Neuronal stem cell (in vitro differentiated cells): Measurements from ENCODE around the gene DENND2A.

Experiments used
- DNase-seq: peaks from one replicate; pipeline ENCODE4 v3.0.0-alpha.2; 2013; ENCODE audit warnings: low spot score
- H2AFZ ChIP-seq: one replicate; pipeline ENCODE4 v1.6.1; 2013; ENCODE audit warnings: mild to moderate bottlenecking, low read length, inconsistent platforms
- H2AK5ac ChIP-seq: 2 replicates; pipeline ENCODE4 v1.6.1; 2013; ENCODE audit warnings: low read depth, mild to moderate bottlenecking, inconsistent platforms, low read length, moderate library complexity, mixed read lengths
- H2BK120ac ChIP-seq: 2 replicates; pipeline ENCODE4 v1.6.1; 2013; ENCODE audit warnings: low read depth, mild to moderate bottlenecking, inconsistent platforms, low read length, moderate library complexity, mixed read lengths
- H2BK12ac ChIP-seq: one replicate; pipeline ENCODE4 v1.6.1; 2013; ENCODE audit warnings: low read length, inconsistent platforms
- H2BK15ac ChIP-seq: 2 replicates; pipeline ENCODE4 v1.6.1; 2013; ENCODE audit warnings: mild to moderate bottlenecking, low read length, inconsistent platforms, mixed read lengths
- H2BK5ac ChIP-seq: one replicate; pipeline ENCODE4 v1.6.1; 2013; ENCODE audit warnings: inconsistent platforms, mild to moderate bottlenecking, low read length, moderate library complexity
- H3K14ac ChIP-seq: one replicate; pipeline ENCODE4 v1.6.1; 2013; ENCODE audit warnings: low read length, inconsistent platforms
- H3K18ac ChIP-seq: 2 replicates; pipeline ENCODE4 v1.6.1; 2013; ENCODE audit warnings: low read length, inconsistent platforms
- H3K23ac ChIP-seq: 2 replicates; pipeline ENCODE4 v1.6.1; 2013; ENCODE audit warnings: low read depth, mild to moderate bottlenecking, mixed read lengths, low read length, inconsistent platforms; ENCODE audit not compliant: poor library complexity
- H3K27ac ChIP-seq: replicated peaks from 3 replicates; pipeline ENCODE4 v1.5.1; 2013; ENCODE audit warnings: low read length, inconsistent platforms
- H3K27me3 ChIP-seq, 3 experiments: 2 replicates each; pipeline ENCODE4 v1.6.1; 2013; ENCODE audit warnings: low read length in 3 of 3, mild to moderate bottlenecking in 2 of 3, inconsistent platforms in 1 of 3, low read depth in 1 of 3, mixed read lengths in 1 of 3, moderate library complexity in 1 of 3; ENCODE audit not compliant: control insufficient read depth in 3 of 3, insufficient read depth in 3 of 3
- H3K36me3 ChIP-seq, 2 donors: replicated peaks in 1 of 2; 2 replicates each; pipeline ENCODE4 v1.6.1; 2013; ENCODE audit warnings: low read length in 2 of 2; ENCODE audit not compliant: control insufficient read depth in 2 of 2, insufficient read depth in 2 of 2
- H3K4ac ChIP-seq: 2 replicates; pipeline ENCODE4 v1.6.1; 2013; ENCODE audit warnings: inconsistent platforms, mild to moderate bottlenecking, low read length, moderate library complexity
- H3K4me1 ChIP-seq, 2 donors: 1 replicate in 1 of 2; 2 replicates in 1 of 2; pipeline ENCODE4 v1.6.1; 2013; ENCODE audit warnings: low read length in 2 of 2, low read depth in 1 of 2; ENCODE audit not compliant: control insufficient read depth in 2 of 2, insufficient read depth in 1 of 2
- H3K4me2 ChIP-seq: one replicate; pipeline ENCODE4 v1.6.1; 2013; ENCODE audit warnings: mild to moderate bottlenecking, low read length, inconsistent platforms; ENCODE audit not compliant: insufficient read depth, poor library complexity, severe bottlenecking
- H3K4me3 ChIP-seq, 2 donors: 2 replicates each; pipeline ENCODE4 v1.5.1; 2013; ENCODE audit warnings: low read length in 2 of 2, mild to moderate bottlenecking in 2 of 2, inconsistent platforms in 1 of 2, moderate library complexity in 1 of 2
- H3K79me1 ChIP-seq: one replicate; pipeline ENCODE4 v1.6.1; 2013; ENCODE audit warnings: low read depth, mild to moderate bottlenecking, inconsistent platforms, low read length, moderate library complexity
- H3K9ac ChIP-seq: one replicate; pipeline ENCODE4 v1.6.1; 2013; ENCODE audit warnings: mild to moderate bottlenecking, low read depth, low read length, inconsistent platforms; ENCODE audit not compliant: poor library complexity
- H3K9me3 ChIP-seq, 2 donors: replicated peaks in 1 of 2; 2 replicates each; pipeline versions ENCODE3 to v1.6.1; 2013; ENCODE audit warnings: low read length in 2 of 2, mild to moderate bottlenecking in 2 of 2, inconsistent platforms in 1 of 2, low read depth in 1 of 2, mixed read lengths in 1 of 2, moderate library complexity in 1 of 2; ENCODE audit not compliant: control insufficient read depth in 2 of 2, insufficient read depth in 1 of 2
- H4K8ac ChIP-seq: one replicate; pipeline ENCODE4 v1.6.1; 2013; ENCODE audit warnings: low read depth, mild to moderate bottlenecking, inconsistent platforms, low read length, moderate library complexity
- H4K91ac ChIP-seq: one replicate; pipeline ENCODE4 v1.6.1; 2013; ENCODE audit warnings: low read length, low read depth, mild to moderate bottlenecking, inconsistent platforms; ENCODE audit not compliant: poor library complexity
- WGBS, 2 donors: extraction: QIAGEN DNeasy Blood & Tissue Kit; methylation state at CpG; one replicate each; pipeline ENCODE4 v1.1.7; 2013; ENCODE audit warnings: missing lambda C conversion rate in 2 of 2, mixed read lengths in 1 of 2; ENCODE audit not compliant: insufficient read length in 2 of 2, insufficient replicate concordance in 1 of 2; ENCODE audit errors: extremely low coverage in 2 of 2; 5-methylcytosine and 5-hydroxymethylcytosine counted together

Gene DENND2A

DNA sequence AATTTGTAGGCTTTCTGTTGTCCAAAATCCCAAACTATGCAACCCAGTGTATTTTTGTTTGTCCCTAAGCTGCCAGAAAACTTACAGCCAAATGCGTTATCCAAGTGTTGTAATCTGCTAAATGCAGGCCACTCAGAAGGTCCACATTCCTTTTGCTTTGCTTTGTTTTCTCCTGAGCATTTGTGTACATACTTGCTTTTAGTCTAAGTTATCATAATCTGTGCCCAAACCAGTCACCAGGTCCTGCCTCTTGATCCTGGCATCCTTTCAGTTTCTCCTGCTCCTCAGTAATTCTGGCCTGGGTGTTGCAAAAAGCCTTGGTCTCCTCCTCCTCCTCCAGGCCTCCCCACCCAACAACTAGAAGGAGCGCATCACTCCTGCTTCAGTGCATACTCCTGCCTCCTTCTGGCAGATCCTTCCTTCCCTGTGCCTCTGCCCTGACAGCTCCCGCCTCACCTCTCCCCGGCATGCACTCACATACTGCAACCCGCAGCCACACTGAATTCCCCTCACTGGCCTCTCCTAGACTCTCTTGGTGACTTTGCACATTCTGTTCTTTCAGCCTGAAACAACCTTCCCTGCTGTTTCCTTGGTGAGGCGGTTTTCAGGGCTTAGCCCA lies 2.3 kb downstream of the DENND2A start:
- Histone ChIP-seq H3K23ac (peak overlapping the region; percentile 9), H3K4me1 (peaks cover 34% of the 10 kb centered on the region in 2 donors), H3K18ac (no peak overlapping the region), H2BK12ac (no peak overlapping the region), H3K14ac (no peak overlapping the region), H2AFZ (no peak overlapping the region), H3K4ac (no peak overlapping the region), H3K27ac (peak overlapping the region; percentile 7), H3K9ac (no peak overlapping the region), H3K79me1 (peaks cover 5% of the 10 kb centered on the region), H2BK5ac (no peak overlapping the region), H3K4me2 (no peak overlapping the region), H3K36me3 (peaks cover 0 to 2% of the 10 kb centered on the region in 2 donors), H3K27me3 (no peaks in the 10 kb centered on the region), H2BK120ac (no peak overlapping the region), H2AK5ac (no peak overlapping the region), H3K4me3 (peak overlapping the region in 1 of 2 donors; percentile 14), H4K91ac (no peak overlapping the region), H2BK15ac (no peak overlapping the region), H4K8ac (no peak overlapping the region), H3K9me3 (no peaks in the 10 kb centered on the region)
- DNase-seq = no peak
- WGBS, 2 donors = no CpG with 5 or more reads among the region's 6 CpGs

GRCh38 chr7:140637400-140637799 lies 3.2 kb downstream of the DENND2A start:
- no peak overlapping the region for H4K91ac ChIP-seq
- H3K9me3 ChIP-seq = no peaks in the 10 kb centered on the region
- no peak overlapping the region for H3K27ac ChIP-seq
- peak overlapping the region in 1 of 2 donors; percentile 3 for H3K4me3 ChIP-seq
- H3K9ac ChIP-seq = no peak overlapping the region
- H2AK5ac ChIP-seq = no peak overlapping the region
- no peak overlapping the region for H4K8ac ChIP-seq
- H3K36me3 ChIP-seq = peaks cover 0 to 2% of the 10 kb centered on the region in 2 donors
- no peak for DNase-seq
- no peak overlapping the region for H3K23ac ChIP-seq
- no peak overlapping the region for H3K4ac ChIP-seq
- H2BK12ac ChIP-seq = no peak overlapping the region
- no peak overlapping the region for H2BK15ac ChIP-seq
- peaks cover 34% of the 10 kb centered on the region in 2 donors for H3K4me1 ChIP-seq
- H3K4me2 ChIP-seq = no peak overlapping the region
- no peak overlapping the region for H2AFZ ChIP-seq
- H3K27me3 ChIP-seq = no peaks in the 10 kb centered on the region
- peaks cover 5% of the 10 kb centered on the region for H3K79me1 ChIP-seq
- no peak overlapping the region for H3K14ac ChIP-seq
- no peak overlapping the region for H2BK5ac ChIP-seq
- no peak overlapping the region for H3K18ac ChIP-seq
- no peak overlapping the region for H2BK120ac ChIP-seq
- no CpG with 5 or more reads among the region's 3 CpGs for WGBS, 2 donors

- Histone ChIP-seq H3K36me3 (peaks cover 2 to 3% of the 10 kb centered on the region in 2 donors), H2AFZ (no peak overlapping the region), H3K4ac (no peak overlapping the region), H3K27me3 (no peaks in the 10 kb centered on the region), H4K91ac (no peak overlapping the region), H3K4me1 (peaks cover 27% of the 10 kb centered on the region in 2 donors), H3K14ac (no peak overlapping the region), H2BK120ac (no peak overlapping the region), H3K4me2 (no peak overlapping the region), H3K9me3 (no peaks in the 10 kb centered on the region), H3K23ac (no peak overlapping the region), H3K4me3 (no peak overlapping the region), H2BK15ac (no peak overlapping the region), H3K18ac (no peak overlapping the region), H3K79me1 (peaks cover 5% of the 10 kb centered on the region), H4K8ac (no peak overlapping the region), H2BK12ac (no peak overlapping the region), H2BK5ac (no peak overlapping the region), H3K27ac (no peak overlapping the region), H3K9ac (peak overlapping the region; percentile 5), H2AK5ac (peak overlapping the region; percentile 18)
- no CpG with 5 or more reads among the region's 5 CpGs for WGBS, 2 donors
- DNase-seq = no peak
Observed at GRCh38 chr7:140635816-140636215, 4.8 kb downstream of the DENND2A start.

- Histone ChIP-seq H2BK15ac (no peak overlapping the region), H3K27ac (no peak overlapping the region), H2BK5ac (no peak overlapping the region), H3K9me3 (no peaks in the 10 kb centered on the region), H2BK12ac (no peak overlapping the region), H3K27me3 (no peaks in the 10 kb centered on the region), H3K4ac (no peak overlapping the region), H3K23ac (no peak overlapping the region), H3K14ac (no peak overlapping the region), H4K8ac (no peak overlapping the region), H3K36me3 (peaks cover 2 to 4% of the 10 kb centered on the region in 2 donors), H3K4me2 (no peak overlapping the region), H3K9ac (peak overlapping the region; percentile 5), H4K91ac (no peak overlapping the region), H2AFZ (no peak overlapping the region), H2BK120ac (no peak overlapping the region), H2AK5ac (no peak overlapping the region), H3K18ac (no peak overlapping the region), H3K4me1 (peaks cover 27% of the 10 kb centered on the region in 2 donors), H3K4me3 (no peak overlapping the region), H3K79me1 (peaks cover 5% of the 10 kb centered on the region)
- no peak for DNase-seq
- WGBS, 2 donors = no CpG with 5 or more reads among the region's 5 CpGs
Observed at GRCh38 chr7:140635345-140635744, 5.3 kb downstream of the DENND2A start.
